EL (cell line): ENCODE results near the gene NEK3.
"Not testable (repeated sequence)": the region's sequence is repeated elsewhere in the genome, so short reads cannot be mapped to it uniquely, and the experiment has no call there.

Experiments used
- DNase-seq: peaks from one replicate; pipeline ENCODE4 v3.0.0-alpha.2; 2016

Gene NEK3

DNA sequence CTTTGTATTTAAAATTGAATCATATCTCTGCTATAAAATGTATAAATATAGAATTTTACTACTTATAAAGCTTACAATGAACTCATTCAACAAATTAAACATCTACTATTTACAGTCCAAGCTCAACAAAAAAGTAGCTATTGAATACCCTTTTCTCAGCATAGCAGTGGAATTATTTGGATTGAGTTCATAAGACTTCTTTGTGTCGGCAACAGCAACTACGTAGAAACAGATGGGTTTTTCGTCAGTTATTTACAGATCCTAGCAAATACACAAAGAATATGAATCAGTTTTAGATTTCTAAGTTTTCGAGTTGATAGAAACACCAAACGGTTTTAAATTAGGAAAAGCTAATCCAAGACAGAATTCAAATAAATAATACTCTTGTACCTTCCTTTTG is 10.4 kb upstream of the NEK3 start:
- DNase-seq, result no peak

DNA sequence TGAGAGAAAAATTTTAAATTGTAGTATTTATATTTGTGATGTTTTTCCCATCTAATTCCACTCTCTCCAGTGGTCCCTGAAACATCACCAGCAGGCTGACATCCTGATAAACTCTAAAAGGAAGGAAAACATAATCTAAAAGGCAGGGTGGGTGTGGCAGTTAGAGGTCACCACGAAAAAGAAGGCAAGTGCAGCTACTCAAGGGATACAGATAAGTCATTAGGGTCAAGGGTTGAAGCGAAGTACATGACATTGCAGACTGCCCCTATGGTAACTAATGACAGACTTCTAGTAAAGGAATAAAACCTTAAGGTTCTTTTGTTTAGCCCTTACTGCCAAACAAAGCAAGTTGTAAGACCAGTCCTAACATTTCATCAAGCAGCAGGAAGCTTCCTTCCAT is 6.0 kb upstream of the NEK3 start:
- DNase-seq, result no peak

DNA sequence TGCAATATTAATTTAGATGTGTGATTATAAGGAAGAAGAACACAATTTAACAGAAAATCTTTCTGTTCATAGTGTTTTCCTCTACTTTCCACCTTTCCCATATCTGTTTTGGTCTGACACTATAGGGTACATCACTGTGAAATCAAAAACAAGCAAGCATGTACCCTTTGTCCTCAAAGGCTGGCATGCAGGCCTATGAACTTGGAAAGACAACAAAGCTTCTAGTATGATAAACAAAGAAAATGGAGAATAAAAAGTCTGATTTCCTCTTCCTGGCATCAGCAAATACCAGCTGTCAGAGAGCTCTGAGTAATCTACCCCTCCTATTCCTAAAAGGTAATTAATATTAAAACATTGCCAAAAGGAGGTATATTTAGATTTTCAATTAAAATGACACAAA is 5.6 kb upstream of the NEK3 start:
- no peak for DNase-seq

DNA sequence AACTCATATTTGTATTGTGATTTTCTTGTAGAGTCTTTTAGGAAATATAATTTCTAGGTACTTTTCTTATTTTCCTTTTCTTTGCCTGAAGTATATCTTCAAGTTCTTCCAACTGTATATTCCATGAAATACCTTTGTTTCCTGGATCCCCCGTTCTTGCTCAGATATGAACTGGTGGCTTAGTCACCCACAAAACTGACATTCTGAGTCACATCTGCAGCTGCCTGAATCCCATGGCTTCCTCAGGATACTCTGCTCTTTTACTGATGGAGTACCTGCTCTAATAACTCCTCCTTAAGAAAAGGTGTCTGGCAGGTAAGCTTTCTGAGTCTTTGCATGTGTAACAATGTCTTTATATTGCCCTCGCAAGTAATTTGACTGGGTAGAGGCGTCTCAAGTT is 4.5 kb upstream of the NEK3 start:
- DNase-seq, result not testable (repeated sequence)

DNA sequence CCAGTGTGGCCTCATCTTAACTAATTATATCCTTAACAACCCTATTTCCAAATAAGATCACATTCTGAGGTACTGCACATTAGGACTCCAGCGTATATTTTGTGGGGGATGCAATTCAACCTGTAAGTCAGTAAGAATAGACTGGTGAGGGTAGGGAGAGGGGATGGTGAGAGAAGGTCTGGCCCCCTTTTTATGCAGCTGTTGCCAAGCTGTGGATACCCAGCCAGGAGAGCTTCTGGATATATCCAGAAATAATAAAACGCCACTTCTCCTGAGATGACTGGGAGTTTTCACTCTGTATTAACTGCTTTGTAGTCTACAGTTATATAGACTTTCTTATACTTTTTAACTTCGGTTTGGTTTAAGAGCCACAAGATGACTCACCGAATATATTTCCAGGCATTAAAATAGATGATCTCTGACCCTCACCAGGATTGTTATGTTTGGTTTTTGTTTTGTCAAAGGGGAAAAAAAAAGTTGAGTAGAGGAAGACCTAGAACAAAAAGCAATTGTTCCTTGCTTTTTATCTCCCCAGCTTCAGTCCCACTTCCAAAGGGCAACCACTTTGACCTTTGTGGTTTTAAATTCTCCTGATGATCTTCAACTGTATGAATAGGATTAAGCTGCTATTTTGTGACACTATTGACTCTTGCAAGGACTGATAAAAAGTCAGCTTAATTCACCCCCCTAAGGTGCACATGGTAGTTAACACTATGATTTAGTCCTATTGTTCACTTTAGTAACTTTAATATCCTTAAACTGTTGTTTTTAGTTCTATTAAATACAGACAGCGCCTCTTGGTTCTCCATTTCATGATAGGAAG is 3.1 kb upstream of the NEK3 start:
- peak; percentile 52 for DNase-seq

DNA sequence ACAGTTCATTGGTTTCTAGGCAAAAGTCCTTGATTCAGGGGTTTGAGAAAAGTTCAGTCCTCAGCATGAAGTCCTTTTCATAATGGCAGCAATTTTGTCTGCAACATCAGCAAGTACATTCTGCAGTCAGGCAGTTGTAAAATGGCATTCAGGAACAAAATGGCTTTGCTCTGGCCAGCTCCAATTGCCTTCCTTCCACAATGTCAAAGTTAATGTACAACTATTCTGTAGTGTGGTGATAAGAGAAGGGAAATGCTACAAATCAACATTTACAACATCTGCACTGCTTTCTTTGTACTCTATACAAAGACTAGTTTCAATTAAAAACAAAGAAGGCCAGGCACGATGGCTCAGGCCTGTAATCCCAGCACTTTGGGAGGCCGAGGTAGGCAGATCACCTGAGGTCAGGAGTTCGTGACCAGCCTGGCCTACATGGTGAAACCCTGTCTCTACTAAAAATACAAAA is 1.8 kb upstream of the NEK3 start:
- DNase-seq, result no peak

DNA sequence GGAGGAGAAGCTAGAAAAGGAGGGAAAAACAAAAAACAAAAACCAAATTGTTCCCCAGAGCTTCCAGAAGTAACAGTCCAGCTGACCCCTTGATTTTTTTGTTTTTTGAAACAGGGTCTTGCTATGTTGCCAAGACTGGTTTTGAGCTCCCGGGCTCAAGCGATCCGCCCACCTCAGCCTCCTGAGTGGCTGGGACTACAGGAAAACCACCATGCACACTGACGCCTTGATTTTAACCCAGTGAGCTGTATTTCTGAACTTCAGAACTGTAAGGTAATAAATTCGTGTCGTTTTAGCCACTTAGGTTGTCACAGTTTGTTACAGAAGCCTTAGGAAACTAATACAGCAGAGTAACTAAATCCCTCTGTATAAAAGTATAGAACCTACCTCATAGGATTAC is 1.1 kb upstream of the NEK3 start:
- no peak for DNase-seq

DNA sequence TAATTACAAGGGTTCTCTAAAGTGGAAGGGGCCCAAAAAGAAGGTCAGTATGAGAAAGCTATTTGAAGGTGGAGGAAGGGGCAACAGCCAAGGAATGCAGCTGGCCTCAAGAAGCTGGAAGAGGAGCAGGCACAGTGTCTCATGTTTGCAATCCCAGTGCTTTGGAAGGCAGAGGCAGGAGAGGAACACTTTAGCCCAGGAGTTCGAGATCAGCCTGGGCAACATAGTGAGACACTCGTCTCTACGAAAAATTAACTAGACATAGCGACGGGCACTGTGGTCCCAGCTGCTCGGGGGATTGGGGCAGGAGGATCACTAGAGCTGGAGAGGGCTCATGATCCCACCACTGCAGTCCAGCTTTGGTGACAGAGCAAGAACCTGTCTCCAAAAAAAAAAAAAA is 656 bp upstream of the NEK3 start:
- DNase-seq, result no peak

DNA sequence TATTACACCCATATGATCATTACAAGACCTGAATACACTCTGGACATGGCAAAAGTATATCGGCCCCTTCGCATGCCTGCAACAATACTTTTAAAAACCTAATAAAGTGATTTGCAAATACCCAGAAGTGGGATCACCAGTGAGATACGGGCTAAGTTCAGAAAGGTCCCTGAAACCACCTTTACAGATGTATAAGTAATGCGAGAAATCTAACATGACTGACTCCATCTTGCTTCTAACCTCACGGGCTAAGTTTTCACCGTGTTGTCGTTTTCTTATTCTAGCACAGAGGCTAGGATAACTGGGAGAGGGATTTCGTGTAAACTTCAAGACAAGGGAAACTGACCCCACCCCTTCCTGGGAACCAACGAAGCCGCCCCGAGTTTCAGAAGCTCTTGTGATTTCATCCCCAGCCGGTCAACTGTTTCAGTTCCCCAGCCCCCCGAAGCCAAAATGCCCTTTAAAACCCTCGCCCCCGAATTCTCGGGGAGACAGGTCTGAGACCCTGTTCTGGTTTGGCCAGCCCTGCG is 703 bp downstream of the NEK3 start:
- DNase-seq, result peak; percentile 44

DNA sequence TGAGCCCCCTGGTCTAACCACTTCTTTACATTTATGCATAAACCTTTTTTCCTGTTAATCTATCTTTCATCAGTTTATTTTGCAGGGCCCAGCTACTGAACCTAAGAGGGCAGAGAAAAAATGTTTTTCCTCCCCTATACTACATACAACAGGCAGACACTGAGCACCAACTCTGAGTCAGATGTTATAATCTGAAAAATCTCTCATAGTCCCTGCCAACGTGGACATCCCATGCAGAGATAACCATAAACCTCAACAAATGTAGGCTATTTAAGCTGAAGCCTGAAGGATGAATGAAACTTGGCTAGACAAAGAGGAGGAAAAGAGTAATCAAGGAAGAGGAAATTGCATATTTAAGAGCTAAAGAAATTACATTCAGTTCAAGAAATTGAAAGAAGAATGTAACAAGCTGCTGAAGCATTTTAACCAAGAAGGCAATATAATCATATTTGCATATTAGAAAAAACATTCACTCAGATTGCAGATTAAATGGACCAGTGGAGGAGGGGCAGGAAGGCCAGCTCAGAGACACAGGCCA is 2.6 kb downstream of the NEK3 start:
- no peak for DNase-seq

DNA sequence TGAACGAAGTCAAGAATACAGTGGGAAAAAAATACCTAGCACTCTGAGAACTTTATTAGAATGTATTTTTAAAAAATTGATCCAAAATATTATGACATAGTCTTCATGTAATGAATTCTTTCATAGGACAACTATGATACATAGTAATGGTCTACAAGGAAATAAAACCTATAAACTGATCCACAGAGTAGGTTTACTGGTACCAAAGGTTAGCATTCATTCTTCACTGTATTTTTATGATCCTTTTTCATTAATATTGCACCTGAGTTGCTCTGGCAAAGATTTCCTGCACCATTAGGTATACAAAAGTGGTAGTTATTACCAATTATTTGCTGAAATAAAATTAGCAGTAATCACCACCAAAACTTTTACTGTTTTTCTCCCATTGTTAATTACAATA is 4.2 kb downstream of the NEK3 start:
- DNase-seq, result no peak

DNA sequence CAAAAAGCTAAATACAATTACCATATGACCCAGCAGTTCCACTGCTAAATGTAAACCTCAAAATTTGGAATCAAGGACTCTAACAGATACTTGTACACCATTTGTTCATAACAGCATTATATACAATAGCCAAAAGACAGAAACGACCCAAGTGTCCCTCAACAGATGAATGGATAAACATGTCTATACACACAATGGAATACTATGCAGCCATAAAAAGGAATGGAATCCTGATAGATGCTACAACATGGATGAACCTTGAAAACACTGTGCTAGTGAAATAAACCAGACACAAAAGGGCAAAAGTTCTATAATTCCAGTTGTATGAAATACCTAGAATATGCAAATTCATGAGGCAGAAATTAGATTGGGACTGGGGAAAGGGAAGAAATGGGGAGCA is 12.2 kb downstream of the NEK3 start:
- DNase-seq, result no peak

DNA sequence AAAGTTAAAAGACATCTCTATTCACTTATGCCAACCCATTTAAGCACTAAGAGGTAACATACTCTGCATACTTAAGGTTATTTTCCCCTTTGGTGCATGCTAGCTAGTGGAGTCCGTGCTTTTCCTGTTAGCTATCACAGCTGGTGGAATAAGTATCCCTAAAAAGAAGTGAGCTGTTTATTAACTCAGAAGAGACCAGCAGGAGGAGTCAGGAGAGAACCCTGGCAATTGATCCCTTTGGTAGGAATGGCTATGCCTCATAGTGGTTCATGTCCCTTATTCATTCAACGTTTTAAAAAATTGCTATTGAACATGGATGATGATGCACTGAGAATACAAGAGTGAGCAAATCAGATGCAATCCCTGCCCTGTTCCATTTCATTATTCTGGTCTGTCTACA is 18.1 kb downstream of the NEK3 start:
- no peak for DNase-seq

DNA sequence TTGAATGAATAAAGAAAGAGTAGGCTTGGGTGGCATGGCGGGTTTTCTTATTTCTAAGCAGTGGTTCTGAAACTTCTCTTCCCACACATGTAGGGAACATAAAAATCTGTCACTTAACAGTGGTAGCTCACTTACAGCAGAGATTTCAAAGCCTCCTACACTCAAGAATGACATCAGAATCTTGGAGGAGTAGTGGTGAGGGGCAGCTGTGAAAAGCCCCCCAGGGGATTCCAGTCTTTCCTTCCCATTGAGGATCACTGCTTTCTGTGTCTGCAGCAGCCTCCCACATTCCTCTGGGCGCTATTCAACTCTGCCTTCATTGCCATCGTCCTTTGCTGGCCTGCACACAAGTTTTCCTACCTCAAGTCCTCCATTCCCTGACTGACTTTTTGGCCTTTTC is 21.9 kb downstream of the NEK3 start:
- DNase-seq, result no peak

DNA sequence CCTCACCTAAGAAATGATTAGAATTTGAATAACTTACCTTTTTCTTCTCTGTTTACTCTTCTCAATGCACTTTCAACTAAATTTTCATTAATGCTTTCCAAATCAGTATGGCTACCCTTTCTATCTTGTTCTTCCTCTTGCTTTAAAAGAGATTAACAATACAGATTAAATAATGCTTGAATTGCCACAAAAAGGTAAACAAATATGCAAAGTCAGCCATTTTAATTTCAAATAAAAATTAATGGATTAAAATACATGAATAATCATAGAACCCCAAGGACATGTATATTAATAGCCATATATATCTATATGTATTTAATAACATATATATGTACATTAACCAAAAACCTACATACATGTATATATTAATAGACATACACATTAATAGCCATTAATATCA is 22.6 kb downstream of the NEK3 start:
- no peak for DNase-seq

DNA sequence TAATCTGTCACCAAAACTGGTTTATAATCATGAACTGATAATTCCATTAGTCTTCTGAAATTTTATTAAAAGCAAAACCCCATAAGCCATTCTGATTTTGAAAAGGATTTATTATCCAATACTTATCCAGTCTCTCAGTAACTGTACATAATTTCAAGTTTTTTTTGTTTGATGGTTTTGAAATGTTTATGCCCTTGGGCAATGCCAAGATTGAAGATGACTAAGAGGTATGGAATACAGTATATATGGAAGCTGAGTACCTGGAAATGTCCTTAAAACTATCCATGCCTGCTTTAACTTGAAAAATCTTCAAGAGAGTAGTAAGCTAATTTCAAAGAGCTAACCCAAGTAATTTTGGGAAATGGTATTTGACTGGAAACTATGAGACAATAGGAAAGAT is 28.8 kb downstream of the NEK3 start:
- peak; percentile 10 for DNase-seq

DNA sequence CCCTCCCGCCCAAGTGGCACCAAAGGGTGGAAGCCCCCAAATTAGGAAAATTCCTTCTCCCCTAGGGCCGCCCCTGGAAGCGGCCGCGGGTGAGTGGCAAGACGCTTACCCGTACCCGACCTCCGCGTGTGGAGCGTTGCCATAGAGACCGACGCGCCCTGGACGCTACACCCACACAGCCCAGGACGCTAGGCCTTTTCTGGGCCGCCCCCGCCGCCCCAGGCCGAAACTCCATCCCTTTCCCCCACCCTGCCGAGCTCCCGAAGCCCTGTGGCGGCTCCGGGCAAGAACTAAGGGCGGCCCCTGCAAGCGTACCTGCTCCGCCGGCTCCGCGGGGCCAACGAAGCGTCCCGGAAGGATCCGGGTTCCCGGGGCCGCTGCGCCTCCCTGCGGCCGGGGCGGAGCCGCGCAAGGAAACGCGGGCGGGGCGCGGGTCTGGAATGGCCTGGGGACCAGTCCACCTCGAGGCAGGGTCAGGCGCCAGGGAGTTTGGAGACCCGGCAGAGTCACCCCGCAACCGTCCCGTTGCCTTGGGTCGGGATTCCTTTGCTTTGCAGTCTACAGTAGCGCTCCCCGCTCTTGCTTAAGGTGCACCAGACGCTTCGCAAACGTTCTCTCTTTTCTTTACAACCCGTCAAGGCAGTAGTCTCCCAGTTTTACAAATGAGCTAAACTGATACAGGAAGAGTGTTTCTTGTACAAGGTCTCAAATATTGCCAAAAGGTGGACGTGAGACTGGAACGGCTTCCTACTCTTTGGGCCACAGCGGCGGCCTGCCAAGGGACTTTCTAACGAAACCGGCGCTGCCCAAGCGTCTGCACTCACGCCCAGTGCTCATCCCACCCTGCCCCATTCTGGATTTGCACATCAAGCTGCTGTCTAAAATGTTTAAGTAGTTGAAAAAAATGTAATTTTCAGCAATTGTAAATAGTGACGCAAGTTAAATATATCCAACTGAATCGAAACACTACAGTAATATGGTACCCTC is 30.4 kb downstream of the NEK3 start, which contains the start of gene NEK5:
NEK5 (minus strand) TSS at position 360 of the 987 bp plus-strand sequence. CDS start 1,591 bp downstream, outside the sequence.
- peak; percentile 53 for DNase-seq

DNA sequence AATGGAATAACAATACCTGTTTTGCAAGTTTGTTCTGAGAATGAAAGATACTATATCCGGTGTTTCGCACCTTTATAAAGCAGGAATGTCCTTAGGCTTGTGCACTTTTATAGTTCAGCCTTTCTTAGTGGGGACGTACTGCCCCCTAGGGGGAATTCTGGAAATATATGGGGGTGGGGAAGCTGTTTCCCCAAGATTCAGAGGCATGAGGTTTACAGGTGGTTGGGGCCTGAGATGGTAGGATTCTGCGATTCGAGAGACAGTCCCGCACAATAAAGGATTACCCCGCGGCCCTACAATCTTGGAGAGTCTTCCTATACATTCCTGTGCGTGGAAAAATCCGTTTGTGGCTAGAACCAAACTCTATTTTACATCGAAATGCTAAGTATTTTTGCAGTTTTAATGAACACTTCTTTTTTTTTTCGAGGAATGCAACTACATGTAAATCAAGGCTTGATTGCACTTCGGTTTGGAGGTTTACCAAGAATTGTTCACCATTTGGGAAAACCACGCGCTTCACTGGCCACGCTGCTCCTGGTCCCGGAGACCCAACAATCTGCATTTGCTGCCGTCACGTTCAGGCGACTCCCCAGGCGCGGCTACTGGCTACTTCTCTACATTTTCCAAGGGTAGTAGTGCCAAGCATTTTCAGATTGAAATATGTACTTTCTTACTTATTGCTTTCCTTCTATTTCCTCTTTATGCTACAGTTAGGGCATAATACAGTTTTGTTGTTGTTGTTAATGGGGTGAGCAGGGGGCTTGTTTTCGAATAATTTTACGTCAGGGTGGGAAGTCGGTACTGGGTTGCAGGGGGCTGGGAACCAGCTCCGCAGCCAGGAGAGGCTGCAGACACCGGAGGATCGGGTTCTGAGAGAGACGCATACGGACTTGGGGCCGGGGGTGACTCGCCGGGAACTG is 31.4 kb downstream of the NEK3 start:
- DNase-seq, result peak; percentile 62

DNA sequence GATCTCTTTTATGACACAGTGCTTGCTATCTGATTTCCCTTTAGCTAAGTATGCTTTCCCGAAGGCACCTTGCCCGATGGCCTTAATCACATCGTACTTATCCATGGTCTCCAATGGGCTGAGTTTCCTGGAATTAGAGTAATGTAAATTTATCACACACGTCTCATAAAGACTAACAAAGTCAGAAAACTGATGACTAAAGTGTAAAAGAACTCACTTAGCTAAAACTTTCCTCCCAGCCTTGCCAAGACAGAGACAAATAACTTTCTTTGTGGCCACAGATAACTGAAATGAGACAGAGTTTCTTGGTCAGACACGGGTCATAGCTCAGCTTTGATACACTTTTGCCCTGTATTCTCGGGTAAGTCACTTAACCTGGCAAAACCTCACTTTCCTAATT is 32.0 kb downstream of the NEK3 start:
- no peak for DNase-seq

DNA sequence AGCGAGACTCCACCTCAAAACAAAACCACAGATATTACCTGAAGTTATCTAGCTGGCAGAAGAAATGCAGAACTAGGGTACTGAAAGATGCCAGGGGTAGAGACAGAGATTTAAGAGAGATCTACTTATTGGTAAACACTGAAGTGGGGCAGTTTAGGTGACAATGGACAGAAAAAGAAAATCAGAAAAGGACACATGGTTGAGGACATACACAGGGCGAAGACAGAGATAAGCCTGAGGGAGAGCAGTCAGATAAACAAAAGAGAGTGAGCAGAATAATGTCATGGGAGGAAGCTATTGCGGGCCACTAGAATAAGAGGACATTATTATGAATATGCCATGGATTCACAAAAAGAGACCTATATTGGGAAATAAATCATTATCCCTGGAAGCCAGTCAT is 33.9 kb downstream of the NEK3 start:
- no peak for DNase-seq

DNA sequence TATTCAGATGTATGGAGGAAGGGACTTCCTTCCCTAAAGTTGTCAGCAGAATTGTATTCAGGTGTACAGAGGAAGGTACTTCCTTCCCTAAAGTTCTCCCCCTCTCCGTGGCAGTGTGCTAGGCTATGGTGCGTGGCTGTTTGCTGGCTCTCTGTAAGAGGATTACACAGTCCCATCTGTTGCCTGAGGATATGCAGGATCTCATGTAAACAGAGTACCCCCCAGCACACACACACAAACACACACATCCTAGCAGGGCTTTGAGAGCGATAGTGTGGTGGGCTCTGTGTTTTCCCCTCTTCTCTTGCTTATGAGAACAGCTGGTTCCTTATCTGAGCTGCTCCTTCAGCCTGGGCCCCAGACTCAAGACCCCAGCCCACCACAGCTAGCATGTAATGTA is 40.8 kb downstream of the NEK3 start:
- no peak for DNase-seq

DNA sequence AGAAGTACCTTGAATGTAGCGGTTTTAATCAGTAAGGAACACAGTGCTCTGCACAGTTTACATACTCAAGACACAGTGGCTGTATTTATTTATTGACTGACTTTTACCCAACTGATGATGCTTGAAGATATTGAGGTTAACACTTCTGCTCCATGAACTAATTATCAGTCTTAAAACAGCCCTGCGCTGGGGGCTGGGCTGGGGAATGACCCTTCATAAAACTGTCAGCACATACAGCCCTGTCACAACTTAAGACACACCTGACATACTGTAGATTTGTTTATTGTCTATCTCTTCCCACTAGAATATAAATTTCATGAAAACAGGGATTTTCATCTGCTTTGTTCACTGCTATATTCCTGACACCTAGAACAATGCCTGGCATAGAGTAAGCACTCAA is 41.3 kb downstream of the NEK3 start:
- DNase-seq, result no peak
